ENCODE measurements around the gene TRMT13. TPM values are rescaled to one million over a fixed set of nuclear protein-coding genes. Genes with fewer than 3 reads are reported as not detected.
A peak's percentile ranks its signal among the peaks of the same experiment; 100 is the strongest.

Gene TRMT13
- polyA plus RNA-seq, 1 of the 3 experiments (the other 2 are of a cell fraction) = 7.6 TPM

DNA sequence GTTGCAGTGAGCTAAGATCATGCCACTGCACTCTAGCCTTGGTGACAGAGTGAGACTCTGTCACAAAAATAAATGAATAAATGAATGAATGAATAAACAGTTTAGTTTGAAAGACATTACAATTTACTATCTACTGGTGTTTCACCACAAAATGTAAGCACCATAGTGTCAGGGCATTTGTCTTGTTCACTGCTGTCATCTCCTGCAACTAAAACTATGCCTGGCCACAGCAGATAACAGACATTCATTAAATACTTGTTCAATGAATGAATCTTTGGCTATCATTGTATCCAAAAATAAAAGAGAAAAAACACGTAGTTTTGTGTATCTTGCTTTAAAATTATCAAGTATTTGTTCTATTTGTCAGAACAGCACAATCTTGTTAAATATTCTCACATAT, 32.8 kb upstream of the TRMT13 start:
- H3K9ac ChIP-seq = no peak overlapping the region
- H3K27ac ChIP-seq (ENCODE audit: low read depth in 2 of 2, low read length in 1 of 2) = no peak overlapping the region
- no peaks in the 10 kb centered on the region for H3K4me1 ChIP-seq (ENCODE audit: control insufficient read depth in 1 of 2, insufficient read depth in 2 of 2, low read depth in 1 of 2, low read length in 1 of 2)
- POLR2A ChIA-PET = no interaction called here
- no peak overlapping the region for H3K4me3 ChIP-seq (ENCODE audit: low read depth in 2 of 2, low read length in 1 of 2)
- no peak for DNase-seq
- no peaks in the 10 kb centered on the region for H3K79me2 ChIP-seq (ENCODE audit: insufficient read depth)
- H2AFZ ChIP-seq (ENCODE audit: low read depth) = no peak overlapping the region
- no peaks in the 10 kb centered on the region for H4K20me1 ChIP-seq (ENCODE audit: insufficient read depth)
- H3K36me3 ChIP-seq (replicated peaks in 1 of 2; ENCODE audit: control insufficient read depth in 1 of 2, insufficient read depth in 2 of 2, low read length in 1 of 2) = peaks cover 26 to 32% of the 10 kb centered on the region in 2 experiments
- no peaks in the 10 kb centered on the region for H3K9me2 ChIP-seq
- 62% methylated on average over 1 of the region's 1 CpG for WGBS (ENCODE audit: low lambda C conversion rate)
- CTCF ChIA-PET = interaction anchor here (1.1 kb wide), 1 partner anchor 24 kb away, joined by 3 read pairs; no protein-coding TSS in a partner anchor
- peaks cover 3% of the 10 kb centered on the region for H3F3A ChIP-seq (replicated peaks; ENCODE audit: insufficient read depth)
- H3K4me2 ChIP-seq = no peak overlapping the region
- H3K27me3 ChIP-seq (ENCODE audit: insufficient read depth) = no peaks in the 10 kb centered on the region
- TF ChIP-seq CHD2 (IDR thresholded peaks at IDR 0.05; ENCODE audit: low read length, partially characterized antibody) (no peak), PBX3 (IDR thresholded peaks at IDR 0.05) (peak; percentile 55; the same call in 1 of the 2 replicates)
- no peaks in the 10 kb centered on the region for H3K9me3 ChIP-seq

DNA sequence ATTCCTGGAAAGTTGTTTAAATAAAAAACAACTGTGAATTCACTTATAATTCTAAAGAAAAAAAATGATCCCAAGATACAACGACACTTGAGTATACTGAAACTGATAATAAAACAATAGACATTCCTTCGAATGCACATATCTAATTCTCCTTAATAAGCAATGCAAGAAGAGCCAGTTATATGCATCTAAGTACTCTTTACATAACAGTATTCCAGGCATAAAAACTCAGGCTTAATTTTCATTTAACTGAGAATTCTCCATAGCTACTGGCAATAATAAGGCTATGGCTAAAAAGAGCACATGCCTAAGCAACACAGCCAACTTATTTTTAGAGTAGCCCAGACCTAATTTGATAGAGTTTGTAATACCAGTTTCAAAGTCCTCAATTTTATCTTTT, 31.4 kb upstream of the TRMT13 start:
- Histone ChIP-seq H3K4me1 (ENCODE audit: control insufficient read depth in 1 of 2, insufficient read depth in 2 of 2, low read depth in 1 of 2, low read length in 1 of 2) (no peaks in the 10 kb centered on the region), H3K9ac (no peak overlapping the region), H3F3A (replicated peaks; ENCODE audit: insufficient read depth) (peaks cover 3% of the 10 kb centered on the region), H3K4me3 (ENCODE audit: low read depth in 2 of 2, low read length in 1 of 2) (no peak overlapping the region), H3K27me3 (ENCODE audit: insufficient read depth) (no peaks in the 10 kb centered on the region), H3K4me2 (no peak overlapping the region), H3K79me2 (ENCODE audit: insufficient read depth) (no peaks in the 10 kb centered on the region), H4K20me1 (ENCODE audit: insufficient read depth) (no peaks in the 10 kb centered on the region), H2AFZ (ENCODE audit: low read depth) (no peak overlapping the region), H3K9me2 (no peaks in the 10 kb centered on the region), H3K9me3 (no peaks in the 10 kb centered on the region), H3K27ac (ENCODE audit: low read depth in 2 of 2, low read length in 1 of 2) (no peak overlapping the region), H3K36me3 (replicated peaks in 1 of 2; ENCODE audit: control insufficient read depth in 1 of 2, insufficient read depth in 2 of 2, low read length in 1 of 2) (peaks cover 29 to 31% of the 10 kb centered on the region in 2 experiments)
- TF ChIP-seq RAD21 (IDR thresholded peaks at IDR 0.05; ENCODE audit: low read length) = no peak
- no peak for TF ChIP-seq SMC3 (IDR thresholded peaks at IDR 0.05; ENCODE audit: low read depth, low read length)
- no peak for TF ChIP-seq SIN3A (IDR thresholded peaks at IDR 0.05; ENCODE audit: borderline replicate concordance, low read depth, low read length)
- no peak for TF ChIP-seq GATA2 (CRISPR knock-in tag; IDR thresholded peaks at IDR 0.05)
- no peak for TF ChIP-seq GABPA (IDR thresholded peaks at IDR 0.05; ENCODE audit: low read depth)
- no peak for TF ChIP-seq RCOR1 (IDR thresholded peaks at IDR 0.05; ENCODE audit: low read length)
- POLR2A ChIA-PET = no interaction called here
- WGBS (ENCODE audit: low lambda C conversion rate) = 91% methylated on average over 2 of the region's 2 CpGs
- no peak for DNase-seq
- CTCF ChIA-PET = no interaction called here

DNA sequence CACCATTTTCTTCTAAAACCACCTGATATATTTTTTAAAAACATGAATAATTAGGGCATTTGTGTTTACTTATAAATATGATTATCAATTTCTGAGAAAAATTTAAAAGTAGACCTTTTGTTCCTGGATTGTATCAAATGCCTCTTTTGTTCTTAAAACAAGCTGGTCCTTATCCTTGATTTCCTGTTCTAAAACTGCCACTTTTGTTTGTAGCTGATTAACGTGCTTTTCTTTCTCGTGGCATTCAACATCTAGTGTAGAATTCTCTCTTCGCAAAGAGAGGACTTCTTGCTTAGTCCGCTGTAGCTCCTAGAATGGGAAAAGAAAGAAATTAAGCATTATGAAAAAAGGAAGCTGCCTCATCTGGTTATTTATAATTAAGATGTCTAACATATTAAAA, 25.3 kb upstream of the TRMT13 start:
- no peak overlapping the region for H3K9ac ChIP-seq
- H3K4me2 ChIP-seq = no peak overlapping the region
- no peaks in the 10 kb centered on the region for H3K9me2 ChIP-seq
- H4K20me1 ChIP-seq (ENCODE audit: insufficient read depth) = no peaks in the 10 kb centered on the region
- H3K36me3 ChIP-seq (replicated peaks in 1 of 2; ENCODE audit: control insufficient read depth in 1 of 2, insufficient read depth in 2 of 2, low read length in 1 of 2) = peaks cover 44 to 51% of the 10 kb centered on the region in 2 experiments
- H3K9me3 ChIP-seq = no peaks in the 10 kb centered on the region
- no peaks in the 10 kb centered on the region for H3K79me2 ChIP-seq (ENCODE audit: insufficient read depth)
- CTCF ChIA-PET = no interaction called here
- 95% methylated on average over 4 of the region's 4 CpGs for WGBS (ENCODE audit: low lambda C conversion rate)
- no peak overlapping the region for H3K27ac ChIP-seq (ENCODE audit: low read depth in 2 of 2, low read length in 1 of 2)
- no peaks in the 10 kb centered on the region for H3K4me1 ChIP-seq (ENCODE audit: control insufficient read depth in 1 of 2, insufficient read depth in 2 of 2, low read depth in 1 of 2, low read length in 1 of 2)
- no peak overlapping the region for H3K4me3 ChIP-seq (ENCODE audit: low read depth in 2 of 2, low read length in 1 of 2)
- peak overlapping the region; percentile 53; the same call in 1 of the 2 replicates for H2AFZ ChIP-seq (ENCODE audit: low read depth)
- POLR2A ChIA-PET = no interaction called here
- DNase-seq = no peak
- no peaks in the 10 kb centered on the region for H3K27me3 ChIP-seq (ENCODE audit: insufficient read depth)
- peaks cover 5% of the 10 kb centered on the region for H3F3A ChIP-seq (replicated peaks; ENCODE audit: insufficient read depth)
- no peak for TF ChIP-seq EZH2phosphoT487 (IDR thresholded peaks at IDR 0.05; ENCODE audit: borderline replicate concordance, low read depth)
- TF ChIP-seq FOSL2 (IDR thresholded peaks at IDR 0.05; ENCODE audit: borderline replicate concordance, low read depth) = no peak
- TF ChIP-seq NFIC (IDR thresholded peaks at IDR 0.05; ENCODE audit: borderline replicate concordance) = no peak
- no peak for TF ChIP-seq FOXJ3 (CRISPR knock-in tag; IDR thresholded peaks at IDR 0.05)
- TF ChIP-seq USF2 (IDR thresholded peaks at IDR 0.05; ENCODE audit: borderline replicate concordance, low read depth, low read length) = no peak
- TF ChIP-seq RAD21 (IDR thresholded peaks at IDR 0.05; ENCODE audit: low read length) = no peak
- TF ChIP-seq JUND (IDR thresholded peaks at IDR 0.05) = no peak
- no peak for TF ChIP-seq SIN3A (IDR thresholded peaks at IDR 0.05; ENCODE audit: borderline replicate concordance, low read depth, low read length)
- no peak for TF ChIP-seq YY1 (IDR thresholded peaks at IDR 0.05; ENCODE audit: low read depth)
- TF ChIP-seq REST (IDR thresholded peaks at IDR 0.05; ENCODE audit: low read depth, low read length) = no peak
